Measurements from ENCODE around the gene NXN.
"Not testable (repeated sequence)": the region's sequence is repeated elsewhere in the genome, so short reads cannot be mapped to it uniquely, and the experiment has no call there.

Gene NXN

GRCh38 chr17:791829-792228, 187.7 kb downstream of the NXN start:
- no peak for DNase-seq

GRCh38 chr17:790874-791247, 188.7 kb downstream of the NXN start:
- DNase-seq: not testable (repeated sequence)

- DNase-seq: not testable (repeated sequence)
These were observed 189.4 kb downstream of the NXN start for GRCh38 chr17:789931-790873.

- DNase-seq: no peak
These were observed 190.3 kb downstream of the NXN start for GRCh38 chr17:789160-789840.

- no peak for DNase-seq
These were observed 191.0 kb downstream of the NXN start for GRCh38 chr17:788551-788950.

- DNase-seq: no peak
These were observed 191.8 kb downstream of the NXN start for GRCh38 chr17:787641-788221.

GRCh38 chr17:785901-786300, 193.7 kb downstream of the NXN start:
- not testable (repeated sequence) for DNase-seq

- no peak for DNase-seq
These were observed 195.4 kb downstream of the NXN start for GRCh38 chr17:784143-784542.

GRCh38 chr17:781805-782731, 197.5 kb downstream of the NXN start, which contains the start of the genes GLOD4 and MRM3:
TSS of gene GLOD4 (minus strand) at chr17:782280. CDS start at chr17:782255, 25 bp downstream.
TSS of gene MRM3 (plus strand) at chr17:782353. CDS start at chr17:782379, 26 bp downstream.
- DNase-seq: peak; percentile 89

- no peak for DNase-seq
These were observed 201.5 kb downstream of the NXN start for GRCh38 chr17:778096-778495.

- no peak for DNase-seq
These were observed 205.3 kb downstream of the NXN start for GRCh38 chr17:774313-774584.

GRCh38 chr17:773467-774312, 205.9 kb downstream of the NXN start:
- no peak for DNase-seq

- DNase-seq: no peak
These were observed 206.6 kb downstream of the NXN start for GRCh38 chr17:773016-773415.

GRCh38 chr17:767076-767475, 212.5 kb downstream of the NXN start:
- no peak for DNase-seq

GRCh38 chr17:760371-760770, 219.2 kb downstream of the NXN start:
- no peak for DNase-seq

- no peak for DNase-seq
These were observed 219.6 kb downstream of the NXN start for GRCh38 chr17:759964-760363.

GRCh38 chr17:756010-756567, 223.5 kb downstream of the NXN start:
- not testable (repeated sequence) for DNase-seq

GRCh38 chr17:755319-755961, 224.1 kb downstream of the NXN start:
- DNase-seq: not testable (repeated sequence)

GRCh38 chr17:753418-753817, 226.2 kb downstream of the NXN start:
- no peak for DNase-seq

GRCh38 chr17:752620-753219, 226.9 kb downstream of the NXN start:
- no peak for DNase-seq

All from activated effector memory CD4-positive, alpha-beta T cell treated with Interleukin-2 at 50 U/mL for 16 hours (primary cell).